NCI-H2107 treated with DMSO at 0.1 percent for 48 hours (cell line): ENCODE data around the gene MYADML2.

Experiments used
- DNase-seq: peaks from one replicate; lab custom pipeline; 2025; ENCODE audit not compliant: unreplicated experiment; lab: John Stamatoyannopoulos, UW

The MYADML2 gene

DNA sequence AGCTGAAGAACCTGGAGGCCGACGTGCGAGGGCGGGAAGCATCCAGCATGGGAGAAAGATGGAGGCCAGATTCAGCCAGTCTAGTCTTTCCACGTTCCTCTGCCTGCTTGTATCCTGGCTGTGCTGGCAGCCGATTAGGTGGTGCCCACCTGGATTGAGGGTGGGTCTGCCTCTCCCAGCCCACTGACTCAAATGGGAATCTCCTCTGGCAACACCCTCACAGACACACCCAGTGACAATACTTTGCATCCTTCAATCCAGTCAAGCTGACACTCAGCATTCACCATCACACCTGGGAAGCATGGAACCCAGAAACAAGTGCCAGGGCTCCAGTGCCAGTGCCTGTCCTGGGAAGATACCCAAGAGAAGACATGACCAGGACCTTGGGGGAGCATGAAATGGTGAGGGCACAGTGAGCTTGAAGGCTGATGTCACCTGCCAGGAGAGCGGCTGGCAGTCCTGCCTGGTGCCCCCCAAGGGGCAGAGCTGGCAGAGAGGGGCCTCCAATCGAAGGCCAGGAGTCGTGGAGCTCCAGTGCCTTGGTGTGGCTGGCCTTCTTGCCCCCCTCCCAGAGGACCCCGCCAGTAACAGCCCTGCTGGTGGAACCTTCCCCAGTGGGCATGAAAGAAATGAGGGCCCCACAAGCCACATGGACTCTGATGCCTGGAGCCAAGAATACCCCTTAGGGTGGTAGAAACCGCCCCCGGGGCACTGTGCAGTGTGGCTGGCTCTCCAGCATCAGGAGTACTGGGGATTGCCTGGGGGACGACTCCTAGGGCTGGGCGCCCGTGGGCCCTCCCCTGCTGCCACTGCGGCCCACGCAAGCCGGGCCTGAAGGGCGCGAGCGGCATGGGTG is 45.6 kb downstream of the MYADML2 start:
- no peak for DNase-seq

DNA sequence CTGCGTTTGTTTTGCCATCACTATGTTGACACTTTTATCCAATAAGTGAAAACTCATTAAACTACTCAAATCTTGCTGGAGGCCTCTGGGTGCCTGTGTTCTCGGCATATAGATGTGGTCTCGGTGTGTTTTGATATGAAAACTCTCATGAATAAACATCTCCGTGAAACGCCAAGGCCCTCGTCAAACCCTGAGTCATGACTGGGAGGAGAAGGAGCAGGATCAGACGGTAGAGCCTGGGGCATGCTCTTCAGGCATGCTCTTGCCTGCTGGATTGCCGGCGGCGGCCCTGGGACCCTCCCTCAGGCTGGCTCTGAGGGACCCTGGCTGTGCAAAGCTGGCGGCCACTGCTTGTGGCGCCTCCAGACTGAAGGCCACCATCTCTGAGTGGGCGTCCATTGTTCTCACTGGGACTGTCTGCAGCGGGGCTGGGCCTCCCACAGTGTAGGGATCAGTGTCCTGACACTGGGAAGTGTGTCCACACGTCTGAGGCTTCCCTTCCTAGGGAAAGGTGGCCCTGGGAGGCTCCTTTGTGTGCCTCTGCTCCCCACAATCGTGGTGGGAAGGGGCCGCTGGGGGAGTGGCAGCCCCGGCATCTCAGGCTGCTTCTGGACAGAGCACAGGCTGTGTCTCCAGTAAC is 46.7 kb downstream of the MYADML2 start:
- no peak for DNase-seq

DNA sequence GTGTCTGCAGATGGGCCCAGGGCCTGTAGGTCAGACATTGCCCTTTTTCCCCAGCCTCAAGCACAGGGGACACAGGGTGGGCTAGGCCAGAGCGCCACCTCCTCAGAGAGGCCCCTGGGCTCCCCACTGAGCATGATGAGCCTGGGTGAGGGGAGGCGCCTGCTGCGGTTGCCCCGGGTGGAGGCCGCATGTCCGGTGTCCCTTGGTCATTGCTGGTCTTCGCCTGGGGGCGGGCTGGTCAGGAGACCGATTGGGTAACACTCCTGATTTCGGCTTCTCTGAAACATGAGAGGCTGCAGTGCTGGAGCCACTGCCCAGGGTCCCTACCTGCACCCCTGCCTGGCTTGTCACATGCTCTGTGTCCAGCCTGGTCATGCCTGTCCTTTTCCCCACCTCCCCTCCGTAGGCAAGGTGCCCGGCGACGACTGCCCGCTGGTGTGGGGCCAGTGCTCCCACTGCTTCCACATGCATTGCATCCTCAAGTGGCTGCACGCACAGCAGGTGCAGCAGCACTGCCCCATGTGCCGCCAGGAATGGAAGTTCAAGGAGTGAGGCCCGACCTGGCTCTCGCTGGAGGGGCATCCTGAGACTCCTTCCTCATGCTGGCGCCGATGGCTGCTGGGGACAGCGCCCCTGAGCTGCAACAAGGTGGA is 47.4 kb downstream of the MYADML2 start:
- no peak for DNase-seq

DNA sequence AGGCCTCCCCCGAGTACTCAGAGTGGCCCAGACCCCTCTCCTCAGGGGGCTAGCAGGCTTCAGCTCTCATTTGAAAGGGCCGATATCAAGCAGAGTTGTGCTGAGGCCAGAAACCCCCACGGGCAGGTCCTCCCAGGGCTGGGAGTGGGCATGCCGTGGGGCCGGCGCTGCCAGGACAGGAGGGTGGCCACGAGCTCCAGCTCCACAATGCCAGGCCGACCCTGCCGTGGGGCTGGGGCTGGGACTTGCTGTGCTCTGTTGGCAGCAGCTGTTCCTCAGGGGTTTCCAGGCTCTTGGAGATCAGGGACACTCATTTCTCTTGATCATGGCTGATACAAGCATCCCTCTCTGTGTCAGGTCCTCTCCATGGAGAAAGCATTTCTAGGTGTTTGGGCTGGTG is 48.1 kb downstream of the MYADML2 start:
- DNase-seq: no peak

DNA sequence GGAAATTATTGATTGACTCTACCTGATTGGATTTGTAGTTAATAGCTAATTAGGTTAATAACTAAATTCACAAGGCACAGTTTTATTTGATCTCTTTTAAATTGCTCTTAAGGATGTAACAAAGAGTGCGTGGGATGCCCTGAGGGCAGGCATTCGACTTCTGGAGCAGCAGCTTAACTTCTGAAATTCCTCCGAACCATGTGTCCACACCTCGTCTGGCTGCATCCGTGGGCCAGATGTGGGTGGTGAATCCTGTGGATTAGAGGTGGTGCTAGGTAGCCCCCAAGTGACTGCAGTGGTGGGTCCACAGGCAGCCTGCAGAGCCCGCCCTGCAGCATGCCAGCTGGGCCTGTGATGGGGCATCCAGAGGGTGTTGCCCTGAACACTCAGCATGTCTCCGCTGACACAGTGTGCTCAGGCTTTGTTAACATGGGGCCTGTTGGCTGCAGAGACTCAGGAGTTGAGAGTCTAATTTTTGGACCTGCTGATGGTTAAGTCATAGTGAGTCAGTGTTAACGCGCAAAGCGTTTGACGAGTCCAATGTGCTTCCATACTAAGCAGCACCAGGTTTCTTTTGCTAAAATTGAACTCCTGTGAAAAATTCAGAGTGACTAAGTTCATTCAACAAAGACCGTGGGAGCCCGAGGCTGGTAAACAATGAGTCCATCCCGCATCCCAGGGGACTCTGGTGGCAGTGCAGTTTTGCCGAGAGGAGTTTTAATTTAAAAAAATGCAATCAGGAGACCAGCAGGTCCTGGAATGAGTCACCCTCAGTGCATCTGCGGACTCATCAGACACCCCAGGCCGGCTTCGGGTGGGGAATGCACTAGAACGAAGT is 48.8 kb downstream of the MYADML2 start:
- no peak for DNase-seq

DNA sequence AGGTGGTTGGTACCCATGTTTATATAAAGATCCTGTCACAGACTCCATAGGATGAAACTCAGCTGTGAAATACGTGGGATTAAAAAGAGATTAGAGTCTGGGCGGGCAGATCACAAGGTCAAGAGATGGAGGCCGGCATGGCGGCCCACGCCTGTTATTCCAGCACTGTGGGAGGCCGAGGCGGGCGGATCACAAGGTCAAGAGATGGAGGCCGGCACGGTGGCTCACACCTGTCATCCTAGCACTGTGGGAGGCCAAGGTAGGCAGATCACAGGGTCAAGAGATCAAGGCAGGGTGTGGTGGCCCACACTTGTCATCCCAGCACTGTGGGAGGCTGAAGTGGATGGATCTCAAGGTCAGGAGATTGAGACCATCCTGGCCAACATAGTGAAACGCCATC is 51.6 kb downstream of the MYADML2 start:
- DNase-seq: no peak

DNA sequence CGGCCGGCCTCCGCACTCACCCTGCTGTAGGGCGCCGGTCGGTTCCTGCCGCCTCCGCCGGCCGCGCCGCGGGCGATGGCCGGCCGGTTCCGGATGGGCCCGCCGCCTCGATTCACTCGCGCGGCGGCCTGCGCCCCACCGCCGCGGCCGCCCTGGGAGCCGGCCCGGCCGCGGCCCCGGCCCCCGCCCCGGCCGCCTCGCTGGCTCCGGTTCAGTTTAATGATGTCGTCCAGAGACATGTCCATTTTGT is 55.8 kb downstream of the MYADML2 start:
- no peak for DNase-seq

DNA sequence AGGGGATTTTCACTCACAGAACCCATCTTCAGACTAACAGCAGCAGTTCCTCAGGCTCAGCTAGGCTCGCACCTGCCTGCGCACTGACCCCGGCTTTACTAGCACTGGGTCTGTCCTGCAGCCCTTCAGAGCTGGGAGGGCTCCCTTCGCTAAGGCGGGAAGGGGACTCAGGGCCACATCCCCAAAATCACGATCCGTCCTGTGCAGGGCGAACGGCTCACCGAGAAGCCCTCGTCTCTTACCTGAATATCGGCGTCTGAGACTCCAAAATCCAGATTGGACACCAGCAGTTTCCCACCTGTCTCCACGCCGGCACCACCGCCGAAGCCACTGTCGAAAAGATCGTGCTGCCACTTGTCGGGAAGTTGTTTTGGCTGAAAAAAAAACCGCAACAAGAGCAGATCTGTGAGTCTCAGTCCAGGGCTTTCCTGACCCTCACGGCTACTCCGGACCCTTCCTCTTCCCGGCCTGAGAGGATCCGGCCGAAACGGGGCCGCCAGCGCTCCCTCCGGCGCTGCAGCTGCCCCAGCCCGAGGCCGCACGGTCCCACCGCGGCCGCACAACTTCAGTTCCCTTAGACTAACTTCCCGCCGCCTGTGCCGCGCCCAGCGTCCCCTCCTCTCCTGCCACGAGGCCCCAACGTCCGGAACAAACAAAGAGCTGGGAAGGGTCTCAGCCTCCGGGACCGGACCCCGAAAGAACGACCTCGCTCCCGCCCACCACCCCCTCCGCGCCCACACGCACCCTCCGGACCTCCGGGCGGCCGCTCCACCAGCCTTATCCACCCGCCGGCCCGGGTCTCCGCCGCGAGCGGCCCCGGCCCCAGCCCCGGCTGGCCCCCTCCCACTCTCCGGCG is 56.4 kb downstream of the MYADML2 start:
- no peak for DNase-seq
